T-helper 22 cell (primary cell): ENCODE results near the gene SLC24A3.

Experiments used
- DNase-seq: peaks from one replicate; pipeline ENCODE4 v3.0.0-alpha.2; 2020; ENCODE audit warnings: low read depth

SLC24A3 gene

GRCh38 chr20:19212469-19212815 lies at the start of gene SLC24A3:
SLC24A3 (plus strand) TSS chr20:19212642.
- no peak for DNase-seq

- DNase-seq: no peak
These were observed 42.3 kb upstream of the SLC24A3 start for GRCh38 chr20:19170148-19170547.

- no peak for DNase-seq
These were observed 39.8 kb upstream of the SLC24A3 start for GRCh38 chr20:19172637-19173036.

GRCh38 chr20:19176470-19177052 lies 35.9 kb upstream of the SLC24A3 start:
- DNase-seq: no peak

- no peak for DNase-seq
These were observed 30.9 kb upstream of the SLC24A3 start for GRCh38 chr20:19181552-19181951.

GRCh38 chr20:19185083-19185482 lies 27.4 kb upstream of the SLC24A3 start:
- no peak for DNase-seq

GRCh38 chr20:19193349-19193748 lies 19.1 kb upstream of the SLC24A3 start:
- no peak for DNase-seq

GRCh38 chr20:19205981-19206396 lies 6.5 kb upstream of the SLC24A3 start:
- no peak for DNase-seq

- no peak for DNase-seq
These were observed 4.9 kb upstream of the SLC24A3 start for GRCh38 chr20:19207541-19207940.

- no peak for DNase-seq
These were observed 1.9 kb upstream of the SLC24A3 start for GRCh38 chr20:19210391-19211155.

GRCh38 chr20:19211252-19211651 lies 1.2 kb upstream of the SLC24A3 start:
- DNase-seq: no peak

GRCh38 chr20:19211661-19212468 lies 577 bp upstream of the SLC24A3 start:
- no peak for DNase-seq

GRCh38 chr20:19212821-19213502 lies 520 bp downstream of the SLC24A3 start:
- DNase-seq: no peak

GRCh38 chr20:19213946-19214490 lies 1.6 kb downstream of the SLC24A3 start:
- DNase-seq: no peak

GRCh38 chr20:19218411-19218810 lies 6.0 kb downstream of the SLC24A3 start:
- DNase-seq: no peak

- no peak for DNase-seq
These were observed 10.1 kb downstream of the SLC24A3 start for GRCh38 chr20:19222520-19223040.

- DNase-seq: no peak
These were observed 11.2 kb downstream of the SLC24A3 start for GRCh38 chr20:19223640-19224039.

- DNase-seq: no peak
These were observed 19.1 kb downstream of the SLC24A3 start for GRCh38 chr20:19231359-19232035.

- no peak for DNase-seq
These were observed 20.8 kb downstream of the SLC24A3 start for GRCh38 chr20:19232997-19233794.

- DNase-seq: no peak
These were observed 24.1 kb downstream of the SLC24A3 start for GRCh38 chr20:19236371-19237055.
